GM12865 (cell line): ENCODE measurements around the gene GAN.

Experiments used
- DNase-seq: peaks from one replicate; pipeline ENCODE4 v3.0.0; 2010; ENCODE audit warnings: low read depth
- H3K4me3 ChIP-seq: 2 replicates; pipeline ENCODE4 v1.5.1; 2011; ENCODE audit warnings: mild to moderate bottlenecking, low read depth, low read length, control low read depth
- TF ChIP-seq, protein P1 (sequence below): IDR thresholded peaks from 2 replicates; pipeline ENCODE4 v1.5.1; 2011; ENCODE audit warnings: low read length, control low read depth, low read depth, inconsistent platforms; ENCODE audit not compliant: insufficient read depth; ENCODE audit errors: missing control alignments

Gene GAN

DNA sequence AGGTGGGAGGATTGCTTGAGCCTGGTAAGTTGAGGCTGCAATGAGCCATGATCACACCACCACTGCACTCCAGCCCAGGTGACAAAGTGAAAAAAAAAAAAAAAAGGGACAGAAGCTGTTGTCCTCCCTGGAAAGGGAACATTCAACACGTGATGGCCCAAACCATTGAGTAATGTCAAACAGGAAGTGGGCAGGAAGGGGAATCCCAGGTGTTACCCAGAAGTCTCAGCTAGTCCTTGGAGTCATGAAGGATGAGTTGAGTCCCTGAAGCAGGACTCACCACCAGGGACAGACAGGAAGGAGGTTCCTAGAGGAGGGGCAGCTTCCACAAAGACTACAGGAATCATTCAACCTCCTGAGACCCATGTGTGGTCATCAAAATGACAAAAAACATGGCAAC lies 110.0 kb downstream of the GAN start:
- no peak overlapping the region for H3K4me3 ChIP-seq
- TF ChIP-seq, protein P1, sequence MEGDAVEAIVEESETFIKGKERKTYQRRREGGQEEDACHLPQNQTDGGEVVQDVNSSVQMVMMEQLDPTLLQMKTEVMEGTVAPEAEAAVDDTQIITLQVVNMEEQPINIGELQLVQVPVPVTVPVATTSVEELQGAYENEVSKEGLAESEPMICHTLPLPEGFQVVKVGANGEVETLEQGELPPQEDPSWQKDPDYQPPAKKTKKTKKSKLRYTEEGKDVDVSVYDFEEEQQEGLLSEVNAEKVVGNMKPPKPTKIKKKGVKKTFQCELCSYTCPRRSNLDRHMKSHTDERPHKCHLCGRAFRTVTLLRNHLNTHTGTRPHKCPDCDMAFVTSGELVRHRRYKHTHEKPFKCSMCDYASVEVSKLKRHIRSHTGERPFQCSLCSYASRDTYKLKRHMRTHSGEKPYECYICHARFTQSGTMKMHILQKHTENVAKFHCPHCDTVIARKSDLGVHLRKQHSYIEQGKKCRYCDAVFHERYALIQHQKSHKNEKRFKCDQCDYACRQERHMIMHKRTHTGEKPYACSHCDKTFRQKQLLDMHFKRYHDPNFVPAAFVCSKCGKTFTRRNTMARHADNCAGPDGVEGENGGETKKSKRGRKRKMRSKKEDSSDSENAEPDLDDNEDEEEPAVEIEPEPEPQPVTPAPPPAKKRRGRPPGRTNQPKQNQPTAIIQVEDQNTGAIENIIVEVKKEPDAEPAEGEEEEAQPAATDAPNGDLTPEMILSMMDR: no peak
- DNase-seq: peak; percentile 65

DNA sequence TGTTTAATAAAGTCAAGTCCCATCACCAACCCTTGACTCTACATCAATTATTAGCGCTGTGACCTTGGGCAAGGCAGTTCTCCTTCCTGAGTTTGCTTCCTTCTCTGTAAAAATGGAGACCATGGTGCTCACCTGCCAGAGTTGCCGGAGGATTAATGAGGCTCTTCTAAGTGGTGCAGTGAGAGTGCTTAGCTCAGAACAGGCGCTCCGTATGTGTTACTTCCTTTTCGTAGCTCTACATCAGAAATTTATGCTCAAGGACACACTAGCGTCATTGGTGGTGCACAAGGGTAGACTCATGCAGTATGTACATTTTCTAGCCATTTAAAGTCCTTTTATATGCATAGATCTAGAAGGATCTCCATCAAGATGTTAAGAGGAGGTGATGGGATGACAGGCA lies 112.5 kb downstream of the GAN start:
- DNase-seq: no peak
- no peak overlapping the region for H3K4me3 ChIP-seq
- TF ChIP-seq, protein P1: no peak

DNA sequence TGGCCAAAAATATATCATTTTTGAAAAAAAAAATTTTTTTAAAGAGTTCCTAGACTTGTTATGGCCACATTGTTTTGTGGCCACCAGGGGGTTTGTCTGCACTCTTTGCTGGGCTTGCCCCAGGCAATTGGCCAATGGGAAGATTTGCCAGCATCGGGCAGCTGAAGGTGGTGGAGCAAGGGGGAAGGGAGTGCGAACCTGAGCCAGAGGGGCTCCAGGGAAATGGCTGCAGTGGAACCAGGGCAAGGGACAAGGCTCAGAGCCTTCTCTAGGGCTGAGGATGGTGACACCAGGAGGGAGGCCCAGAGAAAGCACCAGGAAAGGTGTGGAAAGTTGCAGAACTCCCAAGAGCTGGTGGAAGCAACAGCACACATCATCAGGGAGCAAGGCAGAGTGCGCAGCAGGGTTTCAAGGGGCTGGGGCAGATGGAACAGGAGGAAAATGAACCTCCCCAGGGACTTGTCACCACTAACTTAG lies 114.3 kb downstream of the GAN start:
- H3K4me3 ChIP-seq: no peak overlapping the region
- TF ChIP-seq, protein P1: peak; percentile 40
- DNase-seq: peak; percentile 56

- no peak overlapping the region for H3K4me3 ChIP-seq
- TF ChIP-seq, protein P1: no peak
- DNase-seq: no peak
Measured at GRCh38 chr16:81431554-81432353, 117.0 kb downstream of the GAN start.

DNA sequence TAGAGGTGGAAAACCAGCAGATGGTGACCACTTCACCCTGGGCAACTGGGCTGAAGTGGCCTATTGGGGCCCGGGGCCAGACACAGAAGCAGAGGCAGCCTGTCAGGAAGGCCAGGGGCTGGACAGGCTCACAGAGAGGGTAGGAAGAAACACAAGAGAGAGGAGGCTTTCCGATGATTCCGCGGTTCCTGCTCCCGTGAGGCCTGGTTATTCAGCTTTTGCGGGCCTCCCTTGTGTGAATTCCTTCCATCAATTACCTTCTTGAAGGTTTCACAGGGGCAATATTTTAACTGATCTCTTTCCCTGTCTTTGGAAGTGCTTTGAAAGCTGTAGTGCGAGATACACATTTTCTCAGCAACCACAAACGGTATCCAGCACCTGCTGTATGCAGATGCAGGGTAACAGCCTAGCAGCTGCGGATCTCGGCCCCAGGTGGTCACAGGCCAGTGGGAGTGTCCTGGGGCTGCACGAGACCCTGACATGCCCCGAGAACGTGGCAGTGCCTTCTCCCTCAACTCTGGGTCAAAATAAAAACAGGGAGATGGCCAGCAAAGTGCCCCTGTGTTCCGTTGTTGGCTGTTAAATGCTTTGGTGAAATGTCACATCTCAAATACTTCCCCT lies 118.3 kb downstream of the GAN start:
- TF ChIP-seq, protein P1: no peak
- H3K4me3 ChIP-seq: no peak overlapping the region
- DNase-seq: no peak

DNA sequence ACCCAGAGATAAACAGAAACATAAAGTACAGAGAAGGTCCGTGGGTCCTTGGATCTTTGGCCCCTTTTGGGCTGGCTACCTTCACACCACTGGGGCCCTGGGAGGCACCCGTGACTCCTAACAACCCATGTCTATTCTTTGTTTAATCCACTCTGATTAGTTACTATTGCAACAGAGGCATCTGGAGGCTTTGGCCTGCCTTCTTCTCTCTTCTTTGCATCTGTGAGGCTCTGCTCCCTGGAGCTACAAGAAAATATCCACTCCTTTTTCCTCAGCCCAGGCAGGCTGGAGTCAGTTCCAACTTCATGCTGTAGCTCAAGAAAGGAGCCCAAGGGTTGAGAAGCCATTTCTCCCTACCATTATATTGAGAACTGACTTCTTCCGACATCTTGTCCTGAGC lies 120.3 kb downstream of the GAN start:
- TF ChIP-seq, protein P1: no peak
- no peak overlapping the region for H3K4me3 ChIP-seq
- DNase-seq: no peak
